ENCODE measurements around the gene NDC1. TPM values are rescaled to one million over a fixed set of nuclear protein-coding genes. Genes with fewer than 3 reads are reported as not detected.

NDC1 gene
- total RNA-seq, 1 donor from 2014 or later = 14.8 TPM

DNA sequence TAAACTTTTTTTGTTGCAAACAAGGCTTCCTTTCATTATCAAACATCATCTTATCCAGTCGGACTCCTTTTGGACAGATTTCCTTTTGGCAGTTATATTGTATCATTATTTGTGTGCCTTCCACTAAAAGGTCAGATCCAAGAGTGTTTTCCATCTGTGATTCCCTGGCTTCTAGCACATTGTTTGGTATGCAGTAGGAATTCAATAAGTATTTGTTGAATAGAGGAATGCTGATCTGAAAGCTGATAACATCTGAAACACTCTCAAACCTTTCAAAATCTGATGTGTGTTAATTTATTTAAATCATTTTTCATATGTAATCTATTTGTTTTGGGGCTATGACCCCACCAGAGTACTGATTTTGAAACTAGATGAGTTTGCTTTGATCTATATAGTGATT is 39.0 kb downstream of the NDC1 start:
- no peak for TF ChIP-seq EZH2 (IDR thresholded peaks at IDR 0.05; ENCODE audit: insufficient read depth, low read length)
- TF ChIP-seq, protein P1, sequence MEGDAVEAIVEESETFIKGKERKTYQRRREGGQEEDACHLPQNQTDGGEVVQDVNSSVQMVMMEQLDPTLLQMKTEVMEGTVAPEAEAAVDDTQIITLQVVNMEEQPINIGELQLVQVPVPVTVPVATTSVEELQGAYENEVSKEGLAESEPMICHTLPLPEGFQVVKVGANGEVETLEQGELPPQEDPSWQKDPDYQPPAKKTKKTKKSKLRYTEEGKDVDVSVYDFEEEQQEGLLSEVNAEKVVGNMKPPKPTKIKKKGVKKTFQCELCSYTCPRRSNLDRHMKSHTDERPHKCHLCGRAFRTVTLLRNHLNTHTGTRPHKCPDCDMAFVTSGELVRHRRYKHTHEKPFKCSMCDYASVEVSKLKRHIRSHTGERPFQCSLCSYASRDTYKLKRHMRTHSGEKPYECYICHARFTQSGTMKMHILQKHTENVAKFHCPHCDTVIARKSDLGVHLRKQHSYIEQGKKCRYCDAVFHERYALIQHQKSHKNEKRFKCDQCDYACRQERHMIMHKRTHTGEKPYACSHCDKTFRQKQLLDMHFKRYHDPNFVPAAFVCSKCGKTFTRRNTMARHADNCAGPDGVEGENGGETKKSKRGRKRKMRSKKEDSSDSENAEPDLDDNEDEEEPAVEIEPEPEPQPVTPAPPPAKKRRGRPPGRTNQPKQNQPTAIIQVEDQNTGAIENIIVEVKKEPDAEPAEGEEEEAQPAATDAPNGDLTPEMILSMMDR (IDR thresholded peaks at IDR 0.05; ENCODE audit: insufficient read depth, low read depth, low read length) = no peak
- Histone ChIP-seq H3K36me3 (ENCODE audit: insufficient read depth, low read length) (peaks cover 16% of the 10 kb centered on the region), H3K4me2 (ENCODE audit: low read length) (no peak overlapping the region), H4K20me1 (ENCODE audit: insufficient read depth, low read length) (no peaks in the 10 kb centered on the region), H3K9ac (ENCODE audit: low read length) (no peak overlapping the region), H2AFZ (ENCODE audit: low read depth, low read length) (no peak overlapping the region), H3K79me2 (ENCODE audit: insufficient read depth, low read length) (no peaks in the 10 kb centered on the region), H3K27me3 (ENCODE audit: insufficient read depth, low read length) (no peaks in the 10 kb centered on the region), H3K4me3 (ENCODE audit: insufficient read depth, low read depth, low read length) (no peak overlapping the region), H3K27ac (ENCODE audit: low read depth, low read length) (no peak overlapping the region), H3K9me3 (ENCODE audit: insufficient read depth, low read depth, low read length) (no peaks in the 10 kb centered on the region), H3K4me1 (ENCODE audit: insufficient read depth, low read length) (no peaks in the 10 kb centered on the region)
- Mint-ChIP-seq H3K9me3 (ENCODE audit: unreplicated experiment) (no peaks in the 10 kb centered on the region), H3K4me1 (ENCODE audit: low read depth, unreplicated experiment) (no peaks in the 10 kb centered on the region), H3K36me3 (ENCODE audit: low read depth, unreplicated experiment) (peaks cover 2% of the 10 kb centered on the region), H3K27me3 (ENCODE audit: low read depth, unreplicated experiment) (no peaks in the 10 kb centered on the region), H3K4me3 (ENCODE audit: unreplicated experiment) (no peak overlapping the region), H3K27ac (ENCODE audit: unreplicated experiment) (no peak overlapping the region)
- FAIRE-seq = no peak
- DNase-seq (ENCODE audit: low read depth) = peak; percentile 12

DNA sequence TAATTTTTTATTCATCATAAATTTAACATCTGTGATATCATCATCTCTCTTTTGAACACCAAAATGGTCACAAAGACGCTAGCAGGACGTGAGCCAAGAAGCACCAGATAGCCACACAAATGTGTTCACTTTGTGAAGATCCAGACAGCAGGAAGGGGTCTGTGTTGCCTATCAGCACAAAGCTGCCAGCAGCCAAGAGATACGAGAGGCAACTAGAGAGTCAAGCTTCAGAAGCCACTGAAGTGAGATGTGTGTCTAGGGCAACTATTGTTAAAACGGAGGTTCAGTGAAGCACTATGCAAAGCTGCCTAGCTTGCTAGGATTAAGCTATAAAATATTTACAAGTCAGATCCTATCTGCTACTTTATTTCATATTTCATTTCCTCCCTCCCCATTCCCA is 45.3 kb downstream of the NDC1 start:
- Histone ChIP-seq H4K20me1 (ENCODE audit: insufficient read depth, low read length) (no peaks in the 10 kb centered on the region), H3K4me1 (ENCODE audit: insufficient read depth, low read length) (no peaks in the 10 kb centered on the region), H3K9ac (ENCODE audit: low read length) (no peak overlapping the region), H3K9me3 (ENCODE audit: insufficient read depth, low read depth, low read length) (no peaks in the 10 kb centered on the region), H3K27me3 (ENCODE audit: insufficient read depth, low read length) (no peaks in the 10 kb centered on the region), H3K27ac (ENCODE audit: low read depth, low read length) (no peak overlapping the region), H3K36me3 (ENCODE audit: insufficient read depth, low read length) (peaks cover 11% of the 10 kb centered on the region), H3K79me2 (ENCODE audit: insufficient read depth, low read length) (no peaks in the 10 kb centered on the region), H3K4me3 (ENCODE audit: insufficient read depth, low read depth, low read length) (no peak overlapping the region), H3K4me2 (ENCODE audit: low read length) (no peak overlapping the region), H2AFZ (ENCODE audit: low read depth, low read length) (no peak overlapping the region)
- no peak overlapping the region for H3K27ac Mint-ChIP-seq (ENCODE audit: unreplicated experiment)
- H3K36me3 Mint-ChIP-seq (ENCODE audit: low read depth, unreplicated experiment) = peaks cover 11% of the 10 kb centered on the region
- DNase-seq (ENCODE audit: low read depth) (no peak), FAIRE-seq (no peak)
- H3K9me3 Mint-ChIP-seq (ENCODE audit: unreplicated experiment) = no peaks in the 10 kb centered on the region
- H3K4me3 Mint-ChIP-seq (ENCODE audit: unreplicated experiment) = no peak overlapping the region
- H3K4me1 Mint-ChIP-seq (ENCODE audit: low read depth, unreplicated experiment) = no peaks in the 10 kb centered on the region
- TF ChIP-seq, protein P1 (IDR thresholded peaks at IDR 0.05; ENCODE audit: insufficient read depth, low read depth, low read length) = no peak
- no peak for TF ChIP-seq EZH2 (IDR thresholded peaks at IDR 0.05; ENCODE audit: insufficient read depth, low read length)
- no peaks in the 10 kb centered on the region for H3K27me3 Mint-ChIP-seq (ENCODE audit: low read depth, unreplicated experiment)

DNA sequence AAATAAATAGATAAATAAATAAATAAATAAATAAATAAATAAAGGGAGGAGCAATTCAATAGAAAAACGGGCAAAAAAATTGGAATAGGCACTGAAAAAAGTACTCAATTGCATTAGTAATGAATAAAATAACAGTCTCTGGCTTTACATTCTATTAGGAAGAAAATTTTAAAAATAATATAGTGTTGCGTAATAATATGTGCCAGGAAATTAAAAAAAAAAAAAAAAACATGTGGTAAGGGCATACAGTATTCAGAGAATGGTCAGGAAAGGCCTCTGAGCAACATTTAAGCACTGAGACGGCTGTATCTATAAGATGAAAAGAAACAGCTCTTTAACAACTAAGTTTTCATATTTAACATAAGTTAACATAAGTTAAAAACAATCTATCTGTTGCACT is 50.4 kb downstream of the NDC1 start:
- Mint-ChIP-seq H3K4me1 (ENCODE audit: low read depth, unreplicated experiment) (peaks cover 3% of the 10 kb centered on the region), H3K4me3 (ENCODE audit: unreplicated experiment) (no peak overlapping the region), H3K27ac (ENCODE audit: unreplicated experiment) (no peak overlapping the region), H3K27me3 (ENCODE audit: low read depth, unreplicated experiment) (no peaks in the 10 kb centered on the region), H3K9me3 (ENCODE audit: unreplicated experiment) (no peaks in the 10 kb centered on the region), H3K36me3 (ENCODE audit: low read depth, unreplicated experiment) (peaks cover 9% of the 10 kb centered on the region)
- H2AFZ ChIP-seq (ENCODE audit: low read depth, low read length) = no peak overlapping the region
- no peak for FAIRE-seq
- no peak overlapping the region for H3K27ac ChIP-seq (ENCODE audit: low read depth, low read length)
- peaks cover 8% of the 10 kb centered on the region for H3K36me3 ChIP-seq (ENCODE audit: insufficient read depth, low read length)
- no peaks in the 10 kb centered on the region for H3K79me2 ChIP-seq (ENCODE audit: insufficient read depth, low read length)
- no peak overlapping the region for H3K9ac ChIP-seq (ENCODE audit: low read length)
- no peak overlapping the region for H3K4me3 ChIP-seq (ENCODE audit: insufficient read depth, low read depth, low read length)
- H3K4me1 ChIP-seq (ENCODE audit: insufficient read depth, low read length) = no peaks in the 10 kb centered on the region
- no peaks in the 10 kb centered on the region for H3K9me3 ChIP-seq (ENCODE audit: insufficient read depth, low read depth, low read length)
- TF ChIP-seq, protein P1 (IDR thresholded peaks at IDR 0.05; ENCODE audit: insufficient read depth, low read depth, low read length) = no peak
- no peak for TF ChIP-seq EZH2 (IDR thresholded peaks at IDR 0.05; ENCODE audit: insufficient read depth, low read length)
- DNase-seq (ENCODE audit: low read depth) = no peak
- H3K27me3 ChIP-seq (ENCODE audit: insufficient read depth, low read length) = no peaks in the 10 kb centered on the region
- no peak overlapping the region for H3K4me2 ChIP-seq (ENCODE audit: low read length)
- no peaks in the 10 kb centered on the region for H4K20me1 ChIP-seq (ENCODE audit: insufficient read depth, low read length)
